22Rv1 (cell line): ENCODE data around the gene EFNA4.
"Not testable (repeated sequence)": the region's sequence is repeated elsewhere in the genome, so short reads cannot be mapped to it uniquely, and the experiment has no call there.

ENCODE experiments used
- H3K27ac ChIP-seq: fragments of 450-650 bp; 2 replicates; pipeline ENCODE4 v1.5.1; 2017
- CTCF ChIP-seq: fragments of 450-650 bp; IDR thresholded peaks from 2 replicates; pipeline ENCODE4 v1.5.1; 2017; ENCODE audit warnings: mild to moderate bottlenecking
- ZFX ChIP-seq: fragments of 450-650 bp; IDR thresholded peaks from 2 replicates; pipeline ENCODE4 v1.6.1; 2017; ENCODE audit warnings: antibody characterized with exemption, borderline replicate concordance

EFNA4 gene

GRCh38 chr1:155107309-155108264, 44.0 kb downstream of the EFNA4 start:
- no peak overlapping the region for H3K27ac ChIP-seq
- TF ChIP-seq ZFX (no peak), CTCF (no peak)

DNA sequence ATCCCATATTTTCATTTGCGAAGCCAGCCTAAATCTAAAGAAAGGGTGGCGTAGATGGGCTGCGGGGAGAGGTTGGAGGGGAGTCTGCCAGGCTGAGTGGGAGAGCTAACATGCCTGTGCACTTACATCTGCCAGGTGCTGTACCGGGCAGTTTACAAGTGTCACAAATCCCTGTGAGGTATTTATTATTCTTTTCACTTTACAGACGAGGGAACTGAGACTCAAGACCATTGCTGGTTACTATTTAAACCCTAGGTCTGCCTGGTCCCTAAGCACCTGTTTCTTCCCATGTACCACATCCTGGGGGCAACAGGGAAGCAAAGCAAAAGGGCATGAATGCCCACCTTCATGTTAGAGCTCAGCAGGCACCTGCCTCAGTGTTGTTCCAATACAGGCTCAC, 44.8 kb downstream of the EFNA4 start:
- TF ChIP-seq ZFX (no peak), CTCF (no peak)
- H3K27ac ChIP-seq, result no peak overlapping the region

GRCh38 chr1:155110381-155110780, 46.8 kb downstream of the EFNA4 start:
- TF ChIP-seq ZFX, result no peak
- no peak overlapping the region for H3K27ac ChIP-seq

- TF ChIP-seq ZFX (no peak), CTCF (no peak)
- no peak overlapping the region for H3K27ac ChIP-seq
Measured at GRCh38 chr1:155110826-155111225, 47.3 kb downstream of the EFNA4 start.

DNA sequence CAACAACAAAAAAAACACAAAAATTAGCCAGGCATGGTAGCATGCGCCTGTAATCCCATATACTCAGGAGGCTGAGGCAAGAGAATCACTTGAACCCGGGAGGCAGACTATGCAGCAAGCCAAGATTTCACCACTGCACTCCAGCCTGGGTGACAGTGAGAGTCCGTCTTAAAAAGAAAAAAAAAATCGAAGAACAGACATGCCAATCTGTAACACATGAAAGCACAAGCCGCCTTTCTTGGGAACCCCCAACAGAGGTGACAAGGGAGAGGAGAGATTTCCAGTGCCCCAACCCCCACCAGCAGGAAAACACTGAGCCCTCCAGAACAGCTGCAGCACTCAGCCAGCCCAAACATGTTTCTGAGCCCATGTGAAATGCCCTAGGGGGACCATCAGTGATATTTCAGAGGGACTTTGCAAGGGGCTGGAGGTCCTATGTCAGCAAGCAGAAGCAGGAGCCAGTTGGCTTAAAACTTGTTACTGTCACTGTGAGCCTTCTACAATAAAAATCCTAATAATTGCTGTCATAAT, 50.0 kb downstream of the EFNA4 start:
- H3K27ac ChIP-seq, result no peak overlapping the region
- TF ChIP-seq ZFX (no peak), CTCF (no peak)

DNA sequence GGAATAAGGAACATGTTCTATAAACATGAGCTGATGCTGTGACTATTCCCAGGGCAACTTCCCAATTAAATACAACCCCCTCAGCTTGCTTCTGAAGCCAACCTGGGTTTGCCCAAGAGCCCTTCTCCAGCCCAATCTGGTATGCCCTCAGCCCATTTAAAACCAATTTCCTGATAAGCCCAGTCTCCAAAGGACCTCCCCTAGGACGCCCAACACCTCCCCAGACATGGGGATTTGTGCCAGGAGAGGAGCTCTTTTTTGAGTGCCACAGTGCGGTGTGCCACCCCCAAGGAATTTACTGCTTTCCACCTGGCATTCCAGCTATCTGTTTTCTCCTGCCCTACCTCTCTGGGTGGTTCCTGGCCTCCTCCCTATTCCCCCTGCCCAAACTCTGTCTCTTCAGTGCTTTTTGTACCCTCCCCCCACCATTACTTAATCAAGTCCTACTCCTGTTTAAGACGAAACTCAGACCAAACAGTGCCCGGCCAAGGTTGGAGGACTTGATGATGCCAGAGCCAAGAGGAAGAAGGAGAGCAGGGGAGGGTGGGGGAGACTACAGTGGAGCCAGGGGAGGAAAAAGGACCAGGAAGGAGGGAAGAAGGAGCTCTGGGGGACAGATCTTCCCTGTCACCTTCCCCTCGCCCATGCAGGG, 52.7 kb downstream of the EFNA4 start:
- TF ChIP-seq ZFX (no peak), CTCF (no peak)
- no peak overlapping the region for H3K27ac ChIP-seq

- TF ChIP-seq ZFX (no peak), CTCF (no peak)
- H3K27ac ChIP-seq, result no peak overlapping the region
Measured at GRCh38 chr1:155117610-155118009, 54.1 kb downstream of the EFNA4 start.

DNA sequence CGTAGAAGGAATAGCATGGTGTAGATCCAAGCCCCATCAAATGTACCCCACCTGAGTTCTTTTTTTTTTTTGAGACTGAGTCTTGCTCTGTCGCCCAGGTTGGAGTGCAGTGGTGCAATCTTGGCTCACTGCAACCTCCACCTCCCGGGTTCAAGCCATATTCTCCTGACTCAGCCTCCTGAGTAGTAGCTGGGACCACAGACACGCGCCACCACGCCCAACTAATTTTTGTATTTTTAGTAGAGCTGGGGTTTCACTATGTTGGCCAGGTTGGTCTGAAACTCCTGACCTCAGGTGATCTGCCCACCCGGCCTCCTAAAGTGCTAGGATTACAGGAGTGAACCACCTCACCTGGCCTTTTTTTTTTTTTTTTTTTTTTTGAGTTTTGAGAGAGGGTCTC, 54.5 kb downstream of the EFNA4 start:
- H3K27ac ChIP-seq, result not testable (repeated sequence)
